ENCODE data around the gene KIF17.

Gene KIF17

DNA sequence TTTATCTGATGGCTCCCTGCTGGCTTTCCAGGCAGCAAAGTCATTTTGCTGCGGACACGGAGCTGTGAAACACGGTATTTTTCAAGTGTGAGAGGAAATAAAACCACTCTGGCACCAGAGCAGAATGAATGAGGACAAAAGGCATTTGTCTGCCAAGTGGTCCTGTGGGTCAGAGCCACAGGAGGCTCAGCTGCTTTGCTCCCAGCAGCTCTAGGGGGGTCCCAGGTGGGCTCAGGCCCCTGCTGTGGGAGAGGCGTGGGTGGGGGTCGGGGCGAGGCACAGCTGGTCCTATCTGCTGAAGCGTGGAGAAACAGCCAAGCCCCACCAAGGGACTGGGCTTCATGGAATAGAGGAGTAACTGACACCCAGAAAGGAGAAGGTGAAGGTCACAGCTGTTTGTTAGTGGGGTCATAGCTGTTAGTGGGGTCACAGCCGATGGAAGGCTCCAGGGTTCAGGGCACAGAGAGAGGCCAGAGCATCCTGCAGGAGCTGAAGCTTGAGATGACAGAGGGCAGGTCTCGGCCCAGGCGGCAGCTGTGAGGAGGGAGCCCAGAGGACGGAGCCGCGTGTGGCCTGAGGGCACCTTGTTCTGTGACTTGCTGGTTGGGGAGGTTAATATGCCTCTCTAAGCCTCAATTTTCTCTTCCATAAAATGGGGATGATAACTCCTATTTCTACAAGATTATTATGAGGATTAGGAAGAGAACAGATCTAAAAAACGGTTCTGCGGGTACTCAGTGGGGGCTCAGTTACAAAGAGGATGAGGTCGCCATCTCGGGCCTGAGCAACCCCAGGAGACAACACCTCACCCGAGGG, 7.1 kb downstream of the KIF17 start:
- DNase-seq (ENCODE audit: low spot score): no peak

DNA sequence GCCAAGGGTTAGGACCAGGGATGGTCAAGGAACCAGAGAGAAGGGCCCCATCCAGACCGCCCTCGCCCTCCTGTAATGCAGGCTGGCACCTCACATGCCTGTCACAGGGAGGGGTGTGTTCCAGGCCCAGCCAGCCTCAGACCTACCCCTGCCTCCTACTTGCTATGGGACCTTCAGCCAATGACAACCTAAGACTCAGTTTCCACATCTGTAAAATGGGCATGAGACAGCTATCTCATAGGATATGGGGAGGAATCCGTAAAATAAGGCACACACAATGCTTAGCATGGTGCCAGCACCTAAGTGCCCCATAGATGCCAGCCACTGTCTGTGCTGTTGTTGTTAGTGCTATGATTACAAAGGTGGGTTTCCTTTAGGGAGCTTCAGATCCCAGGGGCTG, 7.9 kb downstream of the KIF17 start:
- DNase-seq (ENCODE audit: low spot score): no peak

DNA sequence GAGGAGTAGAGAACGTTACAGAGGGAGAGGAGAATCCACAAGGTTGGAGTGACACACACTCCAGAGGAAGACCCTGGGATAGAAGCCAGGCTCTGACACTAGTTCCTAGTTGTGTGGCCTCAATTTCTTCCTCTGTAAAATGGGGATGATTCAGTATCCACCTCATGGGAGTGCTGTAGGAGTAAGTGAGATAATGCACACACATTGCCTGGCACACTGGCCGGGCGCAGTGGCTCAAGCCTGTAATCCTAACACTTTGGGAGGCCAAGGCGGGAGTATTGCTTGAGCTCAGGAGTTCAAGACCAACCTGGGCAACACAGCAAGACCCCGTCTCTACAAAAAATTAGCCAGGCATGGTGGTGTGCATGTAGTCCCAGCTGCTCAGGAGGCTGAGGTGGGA, 8.9 kb downstream of the KIF17 start:
- DNase-seq (ENCODE audit: low spot score): no peak

DNA sequence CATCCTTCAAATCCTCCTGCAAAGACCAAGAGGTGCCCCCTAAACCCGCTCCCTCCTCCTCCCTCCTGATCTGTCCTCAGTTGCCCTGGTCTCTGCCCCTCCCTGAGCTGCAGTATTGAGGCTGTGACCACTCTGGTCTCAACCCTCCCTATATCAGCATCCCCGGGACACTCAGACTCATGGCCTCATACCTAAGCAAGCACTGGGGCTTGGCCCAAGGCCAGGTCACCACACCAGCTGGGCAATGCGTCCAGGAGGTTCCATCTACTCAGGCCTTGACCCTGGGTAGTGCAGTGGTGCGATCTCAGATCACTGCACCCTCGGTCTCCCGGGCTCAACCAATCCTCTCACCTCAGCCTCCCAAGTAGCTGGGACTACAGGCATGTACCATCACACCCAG, 9.8 kb downstream of the KIF17 start:
- no peak for DNase-seq (ENCODE audit: low spot score)

DNA sequence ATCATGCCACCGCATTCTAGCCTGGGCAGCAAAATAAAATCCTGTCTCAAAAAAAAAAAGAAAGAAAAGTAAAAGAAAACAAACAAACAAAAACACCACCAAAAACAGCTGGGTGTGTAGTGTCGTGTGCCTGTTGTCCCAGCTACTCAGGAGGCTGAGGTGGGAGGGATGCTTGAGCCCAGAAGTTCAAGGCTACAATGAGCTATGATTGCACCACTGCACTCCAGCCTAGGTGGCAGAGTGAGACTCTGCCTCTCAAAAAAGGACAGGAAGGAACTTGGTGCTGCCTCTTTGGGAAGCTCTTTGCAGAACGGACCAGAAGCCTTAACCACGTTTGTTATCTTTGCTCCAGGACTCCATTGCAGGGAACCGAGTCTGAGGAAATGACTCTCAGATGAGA, 11.0 kb downstream of the KIF17 start:
- DNase-seq (ENCODE audit: low spot score): no peak

DNA sequence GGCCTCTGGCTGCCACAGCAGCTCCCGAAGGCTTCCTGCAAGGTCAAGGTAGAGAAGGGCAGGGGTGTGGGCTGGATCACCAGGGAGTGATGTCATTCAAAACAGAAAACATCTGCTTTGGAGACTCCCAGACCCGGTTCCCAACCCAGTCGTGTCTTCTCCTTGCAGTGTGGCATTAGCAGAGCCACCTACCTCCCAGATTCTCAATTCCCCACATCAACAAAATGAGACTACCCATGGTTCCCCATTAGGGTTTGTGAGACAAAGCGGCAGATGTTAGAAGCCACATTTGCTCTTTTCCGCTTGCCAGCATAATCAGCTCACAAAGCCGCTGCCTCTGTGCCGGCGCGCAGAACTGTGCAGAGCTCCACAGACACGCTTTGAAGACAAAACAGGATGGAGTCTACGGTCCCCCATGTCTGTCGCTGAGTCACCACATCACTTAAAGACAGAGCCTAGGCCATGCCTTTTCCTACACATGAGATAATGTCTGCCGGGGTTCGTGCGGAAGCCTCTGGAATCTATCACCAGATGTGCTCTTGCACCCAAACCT, 12.5 kb downstream of the KIF17 start:
- no peak for DNase-seq (ENCODE audit: low spot score)

DNA sequence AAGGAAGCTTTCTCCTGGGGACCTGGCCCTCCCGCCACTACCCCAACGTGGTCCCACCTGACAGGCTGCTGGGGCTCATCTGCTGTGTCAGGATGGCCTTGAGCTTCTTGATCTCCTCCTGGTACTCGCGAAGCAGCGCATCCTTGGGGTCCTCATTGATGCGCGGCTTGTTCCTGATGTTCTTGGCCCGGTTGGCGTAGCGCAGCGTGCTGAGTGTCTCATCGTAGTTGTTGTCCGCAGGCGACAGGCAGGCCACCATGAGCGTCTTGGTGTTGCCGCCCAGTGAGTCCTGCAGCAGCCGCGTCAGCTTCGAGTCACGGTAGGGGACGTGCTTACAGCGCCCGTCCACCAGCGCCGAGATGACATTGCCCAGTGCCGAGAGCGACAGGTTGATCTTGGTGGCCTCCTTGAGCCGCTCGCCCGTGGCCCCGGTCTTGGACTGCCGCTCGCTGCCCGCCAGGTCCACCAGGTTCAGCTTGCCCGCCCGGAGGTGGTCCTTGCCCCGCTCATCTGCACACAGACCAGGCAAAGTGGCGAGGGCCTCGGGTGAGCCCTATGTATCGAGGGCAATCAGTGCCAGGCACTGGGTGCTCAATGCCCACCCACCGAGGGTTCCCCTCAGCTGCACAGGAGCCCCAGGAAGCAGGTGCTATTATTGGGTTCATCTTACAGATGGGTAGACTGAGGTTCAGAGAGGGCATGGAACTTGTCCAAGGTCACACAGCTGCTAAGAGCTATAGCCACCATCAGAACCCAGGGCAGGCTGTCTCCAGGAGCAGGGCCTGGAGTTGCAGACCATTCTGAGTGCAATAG, 13.2 kb downstream of the KIF17 start:
- no peak for DNase-seq (ENCODE audit: low spot score)

DNA sequence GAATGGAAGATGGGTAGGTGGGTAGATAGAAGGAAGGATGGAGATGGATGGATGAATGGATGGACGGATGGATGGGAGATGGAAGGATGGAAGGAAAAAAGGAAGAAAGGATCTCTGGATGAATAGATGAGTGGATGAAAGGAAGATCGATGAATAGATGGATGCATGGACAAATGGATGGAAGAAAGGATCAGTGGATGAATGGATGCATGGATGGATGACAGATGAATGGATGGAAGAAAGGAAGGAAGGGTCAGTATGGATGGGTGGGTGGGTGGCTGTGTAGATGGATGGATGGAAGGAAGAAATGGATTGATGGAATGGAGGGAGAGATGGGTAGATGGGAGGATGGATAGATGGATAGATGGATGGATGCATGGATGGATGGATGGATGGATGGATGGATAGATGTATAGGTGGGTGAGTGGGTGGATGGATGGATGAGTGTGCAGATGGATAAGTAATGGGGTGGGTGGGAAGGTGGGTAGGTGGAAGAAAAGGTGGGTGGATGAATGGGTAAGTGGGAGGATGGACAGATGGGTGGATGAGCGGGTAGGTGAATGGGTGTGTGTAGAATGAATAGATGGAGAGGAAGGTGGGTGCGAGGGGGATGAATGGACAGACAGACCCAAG, 14.6 kb downstream of the KIF17 start:
- DNase-seq (ENCODE audit: low spot score): no peak

DNA sequence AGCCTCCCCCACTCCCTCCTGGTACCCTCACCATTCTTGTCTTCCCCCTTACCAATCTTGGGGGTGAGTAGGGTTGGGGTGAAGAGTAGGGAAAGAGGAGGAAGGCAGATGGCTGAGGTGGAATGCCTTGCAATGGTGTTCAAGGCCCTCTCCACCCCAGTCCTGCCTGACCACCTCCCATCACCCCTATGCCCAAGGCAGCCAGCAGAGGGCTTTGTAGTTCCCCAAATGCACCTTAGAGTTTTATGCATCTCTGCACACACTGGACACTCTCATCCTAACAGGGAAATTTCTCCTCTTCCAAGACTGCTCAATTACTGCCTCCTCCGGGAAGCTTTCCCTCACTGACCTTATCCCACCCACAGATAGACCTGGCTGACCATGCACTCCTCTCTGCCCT, 15.4 kb downstream of the KIF17 start:
- DNase-seq (ENCODE audit: low spot score): no peak

DNA sequence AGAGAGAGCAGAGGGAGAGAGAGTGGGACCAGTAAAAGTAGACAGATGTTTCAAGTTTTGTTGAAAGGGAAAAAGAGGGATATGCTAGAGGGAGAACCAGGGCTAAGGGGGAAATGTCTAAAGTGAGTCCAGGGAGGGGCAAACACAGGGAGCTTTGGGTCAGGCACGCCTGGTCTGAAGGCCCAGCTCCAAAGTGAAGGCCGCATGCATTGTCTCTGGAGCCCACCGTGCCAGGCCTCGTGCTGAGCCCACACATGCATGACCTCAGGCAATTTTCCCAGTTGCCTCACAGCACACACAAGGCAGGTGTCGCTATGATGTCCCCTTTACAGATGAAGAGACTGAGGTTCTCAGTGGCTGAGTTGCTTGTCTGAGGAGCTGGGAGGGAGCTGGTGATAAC, 16.0 kb downstream of the KIF17 start:
- no peak for DNase-seq (ENCODE audit: low spot score)

DNA sequence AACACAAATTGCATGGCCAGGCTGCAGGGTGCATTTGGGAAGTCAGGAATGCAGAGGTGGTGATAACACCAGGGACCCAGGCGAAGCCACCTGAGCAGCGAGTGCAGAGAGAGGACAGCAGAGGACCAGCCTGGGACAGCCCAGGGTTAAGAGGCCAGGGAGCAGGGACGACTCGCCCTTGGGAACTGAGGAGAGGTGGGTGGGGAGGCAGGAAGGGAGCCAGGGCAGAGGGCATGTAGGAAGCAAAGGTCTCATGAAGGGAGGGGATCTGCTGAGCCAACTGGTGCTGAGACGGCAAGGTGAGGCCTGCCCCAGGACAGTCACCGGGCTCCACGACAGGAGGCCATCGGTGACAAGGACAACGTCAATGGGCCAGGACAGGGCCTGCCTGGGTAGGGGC, 16.4 kb downstream of the KIF17 start:
- DNase-seq (ENCODE audit: low spot score): no peak

DNA sequence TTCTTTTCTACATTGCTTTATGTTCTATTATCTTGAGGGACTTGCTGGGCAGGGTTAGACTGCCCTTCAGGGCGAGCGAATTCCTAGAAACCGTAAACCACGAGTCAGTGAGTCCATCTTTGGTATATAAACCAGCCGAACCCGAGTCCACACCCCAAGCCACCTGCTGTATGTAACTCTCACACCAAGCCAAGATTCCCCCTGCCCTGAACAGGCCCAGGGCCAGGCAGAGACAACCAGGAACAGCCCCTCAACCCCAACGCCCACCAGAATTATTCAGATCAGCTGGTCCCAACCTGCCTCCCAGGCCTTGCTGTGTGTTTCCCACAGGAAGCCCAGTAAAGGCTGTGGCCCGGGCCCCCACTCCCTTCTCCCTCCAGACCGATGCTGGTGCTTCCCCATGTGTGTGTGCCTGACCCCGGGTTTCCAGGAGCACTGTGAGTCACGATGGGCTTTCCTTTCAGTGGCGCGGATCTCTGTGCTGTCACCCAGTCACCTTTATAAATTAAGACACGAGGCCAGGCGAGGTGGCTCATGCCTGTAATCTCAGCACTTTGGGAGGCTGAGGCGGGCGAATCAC, 17.1 kb downstream of the KIF17 start:
- DNase-seq (ENCODE audit: low spot score): no peak

DNA sequence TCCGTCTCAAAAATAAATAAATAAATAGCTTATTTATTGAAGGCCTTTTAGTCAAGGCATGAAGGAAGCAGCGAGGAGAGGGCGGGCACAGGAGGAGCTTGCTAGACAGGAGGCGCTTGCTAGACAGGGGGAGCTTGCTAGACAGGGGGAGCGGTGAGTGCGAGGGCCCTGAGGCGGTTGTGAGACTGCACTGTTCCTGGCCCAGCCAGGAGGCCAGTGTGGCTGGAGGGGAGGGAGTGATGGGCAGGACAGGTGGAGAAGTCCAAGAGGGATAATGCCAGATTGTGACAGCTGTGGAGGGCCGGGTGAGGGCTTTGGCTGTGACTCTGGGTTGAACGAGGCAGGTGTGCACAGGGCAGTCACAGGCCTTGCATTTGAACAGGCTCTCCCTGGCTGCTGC, 18.2 kb downstream of the KIF17 start:
- DNase-seq (ENCODE audit: low spot score): no peak

DNA sequence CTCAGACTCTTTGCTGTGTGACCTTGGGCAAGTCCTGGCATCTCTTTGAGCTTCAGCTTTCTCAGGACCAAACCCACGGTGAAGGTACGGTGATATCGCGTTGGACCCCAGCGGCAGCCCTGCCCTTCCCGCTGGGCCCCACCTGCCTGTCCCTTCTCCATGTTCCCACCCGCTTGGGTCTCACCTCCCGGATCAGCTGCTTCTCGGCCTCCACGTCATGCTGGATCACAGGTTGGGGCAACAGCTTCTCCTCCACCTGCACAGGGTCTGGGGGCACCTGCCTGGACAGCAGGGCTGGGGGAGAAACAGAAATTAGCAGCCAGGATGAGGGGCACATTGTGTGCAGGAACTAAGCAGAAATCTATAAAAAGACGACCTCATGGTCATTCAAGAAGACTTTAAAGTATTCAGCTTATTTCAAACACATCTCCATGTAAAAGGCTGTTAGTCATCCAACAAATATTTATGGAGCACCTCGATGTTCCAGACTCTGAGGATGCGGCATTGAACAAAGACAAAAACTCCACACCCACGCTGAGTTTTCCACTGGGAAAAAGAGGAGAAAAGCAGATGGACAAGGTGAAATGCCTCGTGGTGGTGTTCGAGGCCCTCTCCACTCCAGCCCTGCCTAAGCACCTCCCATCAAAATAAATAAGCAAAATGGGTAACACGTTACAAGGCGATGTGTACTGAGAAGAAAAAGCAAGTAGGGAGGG, 19.5 kb downstream of the KIF17 start:
- DNase-seq (ENCODE audit: low spot score): no peak

DNA sequence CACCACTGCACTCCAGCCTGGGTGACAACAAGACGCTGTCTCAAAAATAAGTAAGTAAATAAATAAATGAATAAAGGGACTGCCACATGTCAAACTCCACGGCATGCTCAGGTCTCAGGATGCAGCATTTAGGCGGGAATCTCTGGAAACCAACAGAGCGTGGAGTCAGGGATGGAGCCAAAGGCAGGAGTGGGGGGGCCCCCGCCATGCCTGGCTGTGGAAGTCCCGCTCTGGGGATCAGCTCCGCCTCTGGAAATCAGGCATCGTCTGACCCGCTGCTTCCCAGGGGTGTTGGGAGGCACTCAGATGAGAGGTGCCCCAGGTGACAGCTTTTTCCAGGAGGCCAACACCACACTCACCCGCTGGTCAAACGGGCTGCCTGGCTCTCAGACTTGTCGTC, 20.2 kb downstream of the KIF17 start:
- DNase-seq (ENCODE audit: low spot score): no peak

DNA sequence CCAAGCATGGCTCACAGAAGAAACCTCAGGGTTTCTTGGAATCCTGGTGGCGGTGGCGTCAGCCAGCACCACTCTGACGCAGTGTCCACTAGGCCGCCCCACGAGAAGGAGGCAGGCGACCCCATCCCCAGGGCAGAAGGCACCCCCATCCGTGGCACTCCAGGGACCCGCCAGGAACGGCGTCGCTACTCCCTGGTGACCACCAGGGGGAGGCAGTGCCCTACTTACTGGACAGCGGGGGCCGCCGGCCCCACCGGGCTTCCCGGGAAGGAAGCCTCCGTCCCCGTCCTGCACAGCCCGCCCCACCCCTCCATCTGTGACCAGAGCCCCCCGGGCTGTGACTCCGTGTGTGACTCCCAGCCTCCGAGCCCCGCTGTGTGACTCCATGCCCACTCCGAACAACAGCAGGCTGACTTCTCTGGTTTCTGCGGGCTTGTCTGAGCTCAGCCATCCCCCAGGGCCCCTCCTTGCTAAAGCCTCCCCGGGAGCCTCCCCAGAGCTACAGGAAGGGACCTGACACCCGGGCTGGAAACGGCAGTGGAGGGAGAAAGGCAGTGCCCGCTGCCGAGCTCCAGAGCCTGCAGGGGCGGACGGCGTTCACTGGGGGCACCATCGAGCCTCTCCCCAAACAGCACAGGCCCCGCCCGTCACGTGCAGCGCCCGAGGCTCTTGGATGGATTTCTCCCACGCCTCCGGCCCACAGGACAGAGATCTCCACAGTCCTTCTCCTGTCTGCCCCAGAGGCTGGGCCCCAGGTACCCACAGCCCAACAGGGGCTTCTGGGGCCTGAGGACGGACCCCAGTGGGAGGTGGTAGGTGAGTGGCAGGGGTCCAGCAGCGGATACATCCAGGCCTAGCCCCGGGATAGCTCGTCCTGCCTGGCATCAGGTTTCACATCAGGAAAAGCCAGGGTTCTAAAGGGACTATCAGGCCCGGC, 21.1 kb downstream of the KIF17 start:
- DNase-seq (ENCODE audit: low spot score): peak; percentile 65

DNA sequence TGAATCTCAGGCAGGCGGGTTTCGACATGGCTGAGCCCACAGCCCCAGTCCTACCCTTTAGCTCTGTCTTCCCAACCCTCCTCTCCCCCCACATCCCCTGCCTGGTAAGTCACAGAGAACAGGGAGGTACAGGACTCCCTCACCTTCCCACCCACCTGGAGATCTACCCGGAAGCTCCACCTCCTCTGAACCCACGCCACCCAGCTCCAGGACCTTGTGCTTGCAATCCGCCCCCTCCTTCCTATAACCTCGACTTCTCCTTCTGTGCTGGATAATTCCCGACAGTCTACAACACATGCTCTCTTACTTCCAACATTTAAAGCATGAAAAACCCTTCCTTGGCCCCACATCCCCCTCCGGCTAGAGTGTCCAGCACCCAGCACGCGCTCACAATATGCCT, 22.3 kb downstream of the KIF17 start:
- DNase-seq (ENCODE audit: low spot score): no peak

DNA sequence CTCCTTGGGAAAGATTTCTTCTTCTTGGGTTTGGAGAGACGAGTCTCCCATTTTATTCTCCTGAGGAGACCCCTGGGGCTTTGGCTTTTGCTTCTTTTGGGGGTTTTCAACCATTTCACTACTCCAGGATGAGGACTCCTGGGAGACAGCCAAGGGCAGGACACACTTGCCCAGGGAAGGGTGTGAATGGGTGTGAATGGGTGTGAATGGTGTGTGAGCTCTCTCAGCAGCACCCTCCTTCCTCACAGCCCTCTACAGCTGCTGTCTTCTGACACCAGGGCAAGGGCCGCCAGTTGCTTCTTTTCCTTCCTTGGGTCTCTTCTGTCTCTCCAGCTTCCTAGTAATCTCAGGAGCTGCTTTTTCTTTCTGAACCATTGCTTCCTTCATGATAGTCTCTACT, 24.2 kb downstream of the KIF17 start:
- DNase-seq (ENCODE audit: low spot score): no peak

DNA sequence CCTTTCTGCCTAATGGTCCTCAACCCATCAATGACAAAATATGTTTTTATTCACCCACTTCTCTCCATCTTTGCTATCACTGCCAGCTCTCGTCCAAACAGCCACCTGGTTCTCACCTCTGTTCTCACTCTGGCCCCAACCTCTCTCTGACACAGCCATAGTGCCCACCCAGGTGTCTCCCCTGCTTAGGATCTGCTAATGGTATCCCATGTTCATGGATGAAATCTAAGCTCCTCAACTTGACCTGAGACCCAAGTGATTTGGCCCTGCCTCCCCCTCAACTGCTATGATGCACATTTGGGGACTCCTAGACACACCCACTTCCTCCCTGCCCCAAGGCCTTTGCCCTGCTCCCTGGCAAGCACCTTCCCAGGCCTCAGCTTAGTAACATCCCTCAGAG, 25.9 kb downstream of the KIF17 start:
- DNase-seq (ENCODE audit: low spot score): no peak

DNA sequence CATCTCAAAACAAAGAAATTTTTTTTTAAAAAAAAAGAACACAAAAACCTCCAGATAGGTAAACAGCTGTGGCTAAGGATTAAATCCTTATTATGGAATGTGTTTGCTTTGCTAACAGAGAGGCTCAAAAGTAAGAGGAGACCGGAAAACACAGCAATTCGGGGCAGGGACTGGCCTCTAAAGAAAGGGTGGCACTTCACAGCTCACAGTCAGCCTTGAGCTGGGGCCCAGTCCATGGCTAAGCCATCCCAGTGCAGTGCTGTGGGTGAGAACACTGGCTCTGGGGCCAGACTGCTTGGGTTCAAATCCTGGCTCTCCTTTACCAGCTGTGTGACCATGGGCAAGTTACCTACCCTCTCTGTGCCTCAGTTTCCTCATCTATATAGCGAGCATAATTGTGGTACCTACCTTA, 28.2 kb downstream of the KIF17 start:
- DNase-seq (ENCODE audit: low spot score): no peak
